ENCODE data around the gene PTBP1. TPM values are rescaled to one million over a fixed set of nuclear protein-coding genes. Genes with fewer than 3 reads are reported as not detected.

Gene PTBP1
- total and polyA plus RNA-seq, 2 of the 13 experiments (the other 11 are each of a cell fraction or from before 2014, with no cell fraction given): 195 to 288 TPM

DNA sequence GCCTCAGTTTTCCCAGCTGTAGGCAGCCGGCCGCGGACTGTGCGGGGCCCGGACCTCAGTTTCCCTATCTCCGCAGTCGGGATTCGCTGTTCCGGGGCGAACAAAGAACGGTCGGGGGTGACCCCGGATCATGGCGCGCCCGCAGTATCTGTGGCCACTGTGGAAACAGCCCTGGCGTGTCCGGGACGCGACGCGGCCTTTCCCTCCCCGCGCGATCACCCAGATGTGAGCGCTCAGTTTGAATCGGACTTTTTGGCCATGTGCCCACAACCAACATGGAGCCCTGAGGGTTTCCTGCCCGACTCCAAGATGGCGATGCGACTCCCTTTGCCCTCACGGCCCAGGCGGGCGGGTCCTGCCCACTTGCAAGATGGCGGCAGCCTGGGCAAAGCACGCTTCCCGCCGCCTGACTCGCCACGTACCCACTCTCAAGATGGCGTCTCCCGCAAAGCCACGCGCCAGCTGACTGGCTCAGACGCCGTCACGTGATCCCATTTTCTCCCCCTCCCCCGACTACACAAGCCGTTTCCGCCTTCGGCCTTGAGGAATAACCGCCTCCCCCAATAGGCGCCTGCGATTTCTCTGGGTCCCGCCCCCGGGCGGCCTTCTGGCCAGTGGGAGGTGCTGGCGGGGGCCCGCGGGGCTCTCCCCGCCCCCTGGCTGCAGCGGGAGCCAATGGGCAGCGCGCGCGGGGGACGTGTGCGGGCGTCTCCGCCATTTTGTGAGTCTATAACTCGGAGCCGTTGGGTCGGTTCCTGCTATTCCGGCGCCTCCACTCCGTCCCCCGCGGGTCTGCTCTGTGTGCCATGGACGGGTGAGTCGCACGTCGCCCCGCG is at the start of gene PTBP1 (continued):
- TF ChIP-seq, protein P1, sequence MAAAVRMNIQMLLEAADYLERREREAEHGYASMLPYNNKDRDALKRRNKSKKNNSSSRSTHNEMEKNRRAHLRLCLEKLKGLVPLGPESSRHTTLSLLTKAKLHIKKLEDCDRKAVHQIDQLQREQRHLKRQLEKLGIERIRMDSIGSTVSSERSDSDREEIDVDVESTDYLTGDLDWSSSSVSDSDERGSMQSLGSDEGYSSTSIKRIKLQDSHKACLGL (CRISPR knock-in tag; IDR thresholded peaks at IDR 0.05): 0 out of 2 replicates have a peak, but pooled peaks have one; percentile 43
- TF ChIP-seq MLX (CRISPR knock-in tag; IDR thresholded peaks at IDR 0.05) (peak; percentile 75), ESRRA (CRISPR knock-in tag; IDR thresholded peaks at IDR 0.05; ENCODE audit: low read depth) (peak; percentile 68; the same call in 1 of the 2 replicates), ZNF841 (CRISPR knock-in tag; IDR thresholded peaks at IDR 0.05; ENCODE audit: borderline replicate concordance) (0 out of 2 replicates have a peak, but pooled peaks have one; percentile 10), ZNF160 (CRISPR knock-in tag; IDR thresholded peaks at IDR 0.05) (no peak; the same call in 1 of the 2 replicates), ZUFSP (CRISPR knock-in tag; IDR thresholded peaks at IDR 0.05; ENCODE audit: borderline replicate concordance) (no peak), SP5 (CRISPR knock-in tag; IDR thresholded peaks at IDR 0.05; ENCODE audit: borderline replicate concordance, low read depth) (peak; percentile 9; the same call in 1 of the 2 replicates), TCF12 (IDR thresholded peaks at IDR 0.05) (no peak), TCF12 (CRISPR knock-in tag; IDR thresholded peaks at IDR 0.05) (0 out of 2 replicates have a peak, but pooled peaks have one; percentile 25), ATF7 (IDR thresholded peaks at IDR 0.05) (no peak), ATF7 (CRISPR knock-in tag; IDR thresholded peaks at IDR 0.05) (0 out of 2 replicates have a peak, but pooled peaks have one; percentile 7), POLR2G (IDR thresholded peaks at IDR 0.05; ENCODE audit: low read depth, low read length) (peak; percentile 76), EZH2 (conservative IDR thresholded peaks at IDR 0.05; ENCODE audit: low read depth, low read length) (no peak), ZSCAN29 (CRISPR knock-in tag; conservative IDR thresholded peaks at IDR 0.05) (no peak), GATA4 (IDR thresholded peaks at IDR 0.05; ENCODE audit: borderline replicate concordance, low read depth) (no peak), HNRNPH1 (optimal IDR thresholded peaks at IDR 0.05; ENCODE audit: low read depth, low read length) (no peak), ZNF326 (CRISPR knock-in tag; IDR thresholded peaks at IDR 0.05; ENCODE audit: borderline replicate concordance) (no peak), MTF2 (CRISPR knock-in tag; IDR thresholded peaks at IDR 0.05; ENCODE audit: borderline replicate concordance) (no peak), RFX1 (IDR thresholded peaks at IDR 0.05) (no peak), ZKSCAN8 (CRISPR knock-in tag; IDR thresholded peaks at IDR 0.05; ENCODE audit: borderline replicate concordance) (no peak; the same call in 1 of the 2 replicates), ZNF572 (CRISPR knock-in tag; IDR thresholded peaks at IDR 0.05) (no peak), GABPA (IDR thresholded peaks at IDR 0.05; ENCODE audit: low read depth, low read length) (peak; percentile 48; the same call in 1 of the 2 replicates), GABPA (CRISPR knock-in tag; IDR thresholded peaks at IDR 0.05; ENCODE audit: low read depth) (peak; percentile 86), ZFP62 (CRISPR knock-in tag; IDR thresholded peaks at IDR 0.05) (no peak)
- TF ChIP-seq, protein P2, sequence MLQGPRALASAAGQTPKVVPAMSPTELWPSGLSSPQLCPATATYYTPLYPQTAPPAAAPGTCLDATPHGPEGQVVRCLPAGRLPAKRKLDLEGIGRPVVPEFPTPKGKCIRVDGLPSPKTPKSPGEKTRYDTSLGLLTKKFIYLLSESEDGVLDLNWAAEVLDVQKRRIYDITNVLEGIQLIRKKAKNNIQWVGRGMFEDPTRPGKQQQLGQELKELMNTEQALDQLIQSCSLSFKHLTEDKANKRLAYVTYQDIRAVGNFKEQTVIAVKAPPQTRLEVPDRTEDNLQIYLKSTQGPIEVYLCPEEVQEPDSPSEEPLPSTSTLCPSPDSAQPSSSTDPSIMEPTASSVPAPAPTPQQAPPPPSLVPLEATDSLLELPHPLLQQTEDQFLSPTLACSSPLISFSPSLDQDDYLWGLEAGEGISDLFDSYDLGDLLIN (CRISPR knock-in tag; IDR thresholded peaks at IDR 0.05; ENCODE audit: borderline replicate concordance): no peak; the same call in 1 of the 2 replicates
- TF ChIP-seq, protein P3, sequence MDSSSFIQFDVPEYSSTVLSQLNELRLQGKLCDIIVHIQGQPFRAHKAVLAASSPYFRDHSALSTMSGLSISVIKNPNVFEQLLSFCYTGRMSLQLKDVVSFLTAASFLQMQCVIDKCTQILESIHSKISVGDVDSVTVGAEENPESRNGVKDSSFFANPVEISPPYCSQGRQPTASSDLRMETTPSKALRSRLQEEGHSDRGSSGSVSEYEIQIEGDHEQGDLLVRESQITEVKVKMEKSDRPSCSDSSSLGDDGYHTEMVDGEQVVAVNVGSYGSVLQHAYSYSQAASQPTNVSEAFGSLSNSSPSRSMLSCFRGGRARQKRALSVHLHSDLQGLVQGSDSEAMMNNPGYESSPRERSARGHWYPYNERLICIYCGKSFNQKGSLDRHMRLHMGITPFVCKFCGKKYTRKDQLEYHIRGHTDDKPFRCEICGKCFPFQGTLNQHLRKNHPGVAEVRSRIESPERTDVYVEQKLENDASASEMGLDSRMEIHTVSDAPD (CRISPR knock-in tag; IDR thresholded peaks at IDR 0.05): 0 out of 2 replicates have a peak, but pooled peaks have one; percentile 78
